Measurements from ENCODE around the gene KRT85.

The KRT85 gene

GRCh38 chr12:52320784-52321400 lies 46.4 kb downstream of the KRT85 start, which contains the start of gene KRT83:
Gene KRT83, minus strand, starts transcription at chr12:52321398. Its CDS starts 63 bp downstream, at chr12:52321335.
- no peak for TF ChIP-seq TAF1 (IDR thresholded peaks at IDR 0.05; ENCODE audit: borderline replicate concordance, insufficient read depth, low read length)
- no peak for TF ChIP-seq SIN3A (IDR thresholded peaks at IDR 0.05; ENCODE audit: borderline replicate concordance, insufficient read depth, low read length)
- no peak for TF ChIP-seq FOXP2 (optimal IDR thresholded peaks at IDR 0.05; ENCODE audit: borderline replicate concordance, extremely low read depth, extremely low read length, insufficient read depth)
- no peak for TF ChIP-seq REST (IDR thresholded peaks at IDR 0.05; ENCODE audit: insufficient read depth in 1 of 2, low read depth in 2 of 2, low read length in 2 of 2)
- TF ChIP-seq POLR2AphosphoS5 (IDR thresholded peaks at IDR 0.05; ENCODE audit: low read depth, low read length) = no peak

DNA sequence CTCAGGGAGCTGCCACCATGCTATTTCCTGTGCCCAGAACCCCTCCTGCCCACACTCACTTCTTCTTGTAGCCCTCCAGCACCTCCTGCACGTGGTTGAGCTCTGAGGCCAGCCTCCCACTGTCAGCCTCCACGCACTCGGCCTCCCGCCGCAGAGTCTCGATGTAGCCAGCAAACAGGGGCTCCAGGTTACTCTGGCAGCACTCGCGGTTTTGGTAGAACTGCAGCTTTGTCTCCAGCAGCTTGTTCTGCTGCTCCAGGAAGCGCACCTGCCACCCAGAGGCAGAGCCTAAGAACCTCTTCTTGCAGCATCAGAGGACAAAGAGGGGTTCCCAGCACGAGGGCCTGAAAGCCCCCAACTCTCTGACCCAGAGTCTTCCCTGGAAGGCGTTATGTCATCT lies 48.2 kb downstream of the KRT85 start:
- TF ChIP-seq REST (IDR thresholded peaks at IDR 0.05; ENCODE audit: insufficient read depth in 1 of 2, low read depth in 2 of 2, low read length in 2 of 2) = no peak
- TF ChIP-seq TAF1 (IDR thresholded peaks at IDR 0.05; ENCODE audit: borderline replicate concordance, insufficient read depth, low read length) = no peak
- no peak for TF ChIP-seq FOXP2 (optimal IDR thresholded peaks at IDR 0.05; ENCODE audit: borderline replicate concordance, extremely low read depth, extremely low read length, insufficient read depth)
- no peak for TF ChIP-seq POLR2AphosphoS5 (IDR thresholded peaks at IDR 0.05; ENCODE audit: low read depth, low read length)
- no peak for TF ChIP-seq SIN3A (IDR thresholded peaks at IDR 0.05; ENCODE audit: borderline replicate concordance, insufficient read depth, low read length)

DNA sequence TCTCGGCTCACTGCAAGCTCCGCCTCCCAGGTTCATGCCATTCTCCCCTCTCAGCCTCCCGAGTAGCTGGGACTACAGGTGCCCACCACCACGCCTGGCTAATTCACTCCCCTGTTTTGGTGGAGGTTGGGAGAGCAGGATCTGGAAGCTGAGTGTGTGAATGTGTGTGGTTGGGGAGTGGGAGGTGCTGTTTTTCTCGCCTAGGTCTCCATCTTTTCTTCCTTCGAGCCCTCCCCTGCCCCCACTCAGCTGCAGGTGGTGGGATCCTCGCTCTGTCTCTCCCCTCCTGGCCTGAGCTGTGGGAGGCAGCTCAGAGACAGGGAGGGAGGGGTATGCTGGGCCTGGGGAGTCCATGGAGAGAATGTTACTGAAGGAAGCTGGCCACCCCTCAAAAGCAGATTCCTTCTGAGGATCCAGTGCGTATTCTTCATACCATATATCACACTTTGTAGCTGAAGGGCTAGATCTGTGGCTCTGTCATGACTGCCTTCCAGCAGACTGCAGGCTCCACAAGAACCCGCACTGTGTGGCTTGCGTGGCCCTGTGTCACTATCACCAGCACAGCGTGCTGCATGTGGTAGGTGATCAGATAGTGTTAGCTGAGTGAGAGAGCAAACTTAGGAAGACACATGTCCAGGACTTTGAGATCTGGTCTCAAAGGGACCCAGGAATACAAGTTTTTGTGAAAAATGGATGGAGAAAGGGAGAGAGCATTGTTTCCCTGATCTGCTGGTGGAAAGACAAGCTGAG lies 48.9 kb downstream of the KRT85 start:
- TF ChIP-seq SIN3A (IDR thresholded peaks at IDR 0.05; ENCODE audit: borderline replicate concordance, insufficient read depth, low read length) (no peak), POLR2AphosphoS5 (IDR thresholded peaks at IDR 0.05; ENCODE audit: low read depth, low read length) (no peak), REST (IDR thresholded peaks at IDR 0.05; ENCODE audit: insufficient read depth in 1 of 2, low read depth in 2 of 2, low read length in 2 of 2) (no peak), FOXP2 (optimal IDR thresholded peaks at IDR 0.05; ENCODE audit: borderline replicate concordance, extremely low read depth, extremely low read length, insufficient read depth) (no peak), TAF1 (IDR thresholded peaks at IDR 0.05; ENCODE audit: borderline replicate concordance, insufficient read depth, low read length) (no peak)

- no peak for TF ChIP-seq REST (IDR thresholded peaks at IDR 0.05; ENCODE audit: insufficient read depth in 1 of 2, low read depth in 2 of 2, low read length in 2 of 2)
- no peak for TF ChIP-seq TAF1 (IDR thresholded peaks at IDR 0.05; ENCODE audit: borderline replicate concordance, insufficient read depth, low read length)
- TF ChIP-seq POLR2AphosphoS5 (IDR thresholded peaks at IDR 0.05; ENCODE audit: low read depth, low read length) = no peak
- no peak for TF ChIP-seq FOXP2 (optimal IDR thresholded peaks at IDR 0.05; ENCODE audit: borderline replicate concordance, extremely low read depth, extremely low read length, insufficient read depth)
- TF ChIP-seq SIN3A (IDR thresholded peaks at IDR 0.05; ENCODE audit: borderline replicate concordance, insufficient read depth, low read length) = no peak
Measured at GRCh38 chr12:52317468-52318052, 49.7 kb downstream of the KRT85 start.
